ENCODE measurements around the gene SLC25A21. TPM values are rescaled to one million over a fixed set of nuclear protein-coding genes. Genes with fewer than 3 reads are reported as not detected.

The SLC25A21 gene
- total RNA-seq, 2 experiments from 2014 or later = not detected

- DNase-seq = no peak
- H3K9me3 Mint-ChIP-seq = no peaks in the 10 kb centered on the region
- H3K27ac Mint-ChIP-seq = no peak overlapping the region
- intact Hi-C loops (cut with micrococcal nuclease) = loop anchor here (5.0 kb wide), 1 partner anchor 502 kb away; no protein-coding TSS in a partner anchor
- H3K36me3 Mint-ChIP-seq (ENCODE audit: low read depth) = peaks cover 1% of the 10 kb centered on the region
- peaks cover 66% of the 10 kb centered on the region for H3K27me3 Mint-ChIP-seq (ENCODE audit: low read depth)
- CTCF ChIA-PET = interaction anchor here (0.6 to 1.4 kb wide), 4 partner anchors 10 to 500 kb away, joined by 3 to 4 read pairs (median 4); no protein-coding TSS in a partner anchor
- H3K4me3 Mint-ChIP-seq = no peak overlapping the region
- H3K4me1 Mint-ChIP-seq (ENCODE audit: low read depth) = peaks cover 9% of the 10 kb centered on the region
Observed at GRCh38 chr14:36649872-36650650, 522.3 kb downstream of the SLC25A21 start.

GRCh38 chr14:36647824-36648753, 524.3 kb downstream of the SLC25A21 start:
- peaks cover 59% of the 10 kb centered on the region for H3K27me3 Mint-ChIP-seq (ENCODE audit: low read depth)
- no peak for DNase-seq
- CTCF ChIA-PET = no interaction called here
- H3K27ac Mint-ChIP-seq = no peak overlapping the region
- H3K4me3 Mint-ChIP-seq = no peak overlapping the region
- H3K4me1 Mint-ChIP-seq (ENCODE audit: low read depth) = peaks cover 5% of the 10 kb centered on the region
- intact Hi-C loops (cut with micrococcal nuclease) = loop anchor here (1.0 to 5.0 kb wide), 2 partner anchors 294 to 504 kb away; no protein-coding TSS in a partner anchor
- H3K36me3 Mint-ChIP-seq (ENCODE audit: low read depth) = peaks cover 1% of the 10 kb centered on the region
- no peaks in the 10 kb centered on the region for H3K9me3 Mint-ChIP-seq

GRCh38 chr14:36647417-36647823, 525.0 kb downstream of the SLC25A21 start:
- no peaks in the 10 kb centered on the region for H3K9me3 Mint-ChIP-seq
- intact Hi-C loops (cut with micrococcal nuclease) = loop anchor here (5.0 kb wide), 1 partner anchor 505 kb away; no protein-coding TSS in a partner anchor
- H3K4me3 Mint-ChIP-seq = no peak overlapping the region
- H3K27ac Mint-ChIP-seq = no peak overlapping the region
- peaks cover 1% of the 10 kb centered on the region for H3K36me3 Mint-ChIP-seq (ENCODE audit: low read depth)
- peaks cover 5% of the 10 kb centered on the region for H3K4me1 Mint-ChIP-seq (ENCODE audit: low read depth)
- H3K27me3 Mint-ChIP-seq (ENCODE audit: low read depth) = peaks cover 53% of the 10 kb centered on the region
- CTCF ChIA-PET = no interaction called here
- no peak for DNase-seq

GRCh38 chr14:36646664-36647416, 525.6 kb downstream of the SLC25A21 start:
- no peak for DNase-seq
- CTCF ChIA-PET = interaction anchor here (1.2 kb wide), 1 partner anchor 19 kb away, joined by 3 read pairs; no protein-coding TSS in a partner anchor
- intact Hi-C loops (cut with micrococcal nuclease) = loop anchor here (5.0 kb wide), 1 partner anchor 505 kb away; no protein-coding TSS in a partner anchor
- Mint-ChIP-seq H3K36me3 (ENCODE audit: low read depth) (peaks cover 1% of the 10 kb centered on the region), H3K27me3 (ENCODE audit: low read depth) (peaks cover 56% of the 10 kb centered on the region), H3K27ac (no peak overlapping the region), H3K9me3 (no peaks in the 10 kb centered on the region), H3K4me1 (ENCODE audit: low read depth) (peaks cover 5% of the 10 kb centered on the region), H3K4me3 (no peak overlapping the region)

- CTCF ChIA-PET = no interaction called here
- H3K27me3 Mint-ChIP-seq (ENCODE audit: low read depth) = peaks cover 11% of the 10 kb centered on the region
- intact Hi-C loops (cut with micrococcal nuclease) = no loop called here
- H3K27ac Mint-ChIP-seq = no peak overlapping the region
- peaks cover 2% of the 10 kb centered on the region for H3K9me3 Mint-ChIP-seq
- H3K4me3 Mint-ChIP-seq = no peak overlapping the region
- H3K36me3 Mint-ChIP-seq (ENCODE audit: low read depth) = no peaks in the 10 kb centered on the region
- H3K4me1 Mint-ChIP-seq (ENCODE audit: low read depth) = no peaks in the 10 kb centered on the region
- no peak for DNase-seq
Observed at GRCh38 chr14:36633580-36633979, 538.8 kb downstream of the SLC25A21 start.

Small RNA genes lying within 50 kb of the gene (microRNA-seq; reads per million reads assigned to microRNA genes)
- not detected for gene MIR4503 (ENCODE audit: borderline microRNAs expressed, borderline replicate concordance)

Other genes starting within 250 kb of the SLC25A21 start
- gene MIPOL1, start 25.3 kb upstream of the SLC25A21 start, total RNA-seq = under 1 TPM in 1 of 2 experiments, not detected in 1; 0.15 TPM